ENCODE results near the gene SMYD3. TPM values are rescaled to one million over a fixed set of nuclear protein-coding genes. Genes with fewer than 3 reads are reported as not detected.
"Not testable (repeated sequence)": the region's sequence is repeated elsewhere in the genome, so short reads cannot be mapped to it uniquely, and the experiment has no call there.

SMYD3 gene
- polyA plus RNA-seq, 2 of the 4 experiments (the other 2 are of a cell fraction) = 18.2 to 35.2 TPM

DNA sequence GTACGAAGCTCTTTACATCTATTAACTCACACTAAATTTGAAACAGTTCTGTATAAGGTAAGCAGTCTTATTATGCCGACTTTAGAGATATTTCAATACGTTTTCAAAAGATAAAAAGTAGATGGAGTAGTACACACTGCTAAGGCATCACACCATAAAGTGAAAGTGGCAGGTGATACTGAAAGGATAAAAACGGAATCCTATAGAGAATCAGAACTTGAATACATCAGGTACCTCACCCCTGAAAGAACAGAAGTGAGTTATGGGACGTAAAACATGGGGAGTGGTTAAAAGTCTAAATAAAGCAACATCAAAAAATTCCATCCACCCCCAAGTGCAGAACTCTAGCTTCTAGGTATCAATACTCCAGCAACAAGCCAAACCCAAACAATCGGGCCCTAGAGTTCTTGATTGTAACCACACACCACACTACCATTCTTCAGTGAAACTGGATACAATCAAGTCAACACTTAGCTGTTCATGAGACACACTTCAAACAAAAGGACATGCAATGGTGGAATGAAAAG lies 142.6 kb downstream of the SMYD3 start:
- H3K4me1 ChIP-seq = no peaks in the 10 kb centered on the region
- DNase-seq (ENCODE audit: low read depth in 1 of 2, low spot score in 1 of 2) (no peak), FAIRE-seq (no peak), ATAC-seq (no peak)
- H3K27ac ChIP-seq = no peak overlapping the region
- POLR2A ChIA-PET = no interaction called here
- no peaks in the 10 kb centered on the region for H3K9me3 ChIP-seq
- TF ChIP-seq POLR2A (IDR thresholded peaks at IDR 0.05; ENCODE audit: low read length) = no peak
- TF ChIP-seq ZNF302 (CRISPR knock-in tag; IDR thresholded peaks at IDR 0.05) = no peak
- no peak for TF ChIP-seq NFE2L2 (conservative IDR thresholded peaks at IDR 0.05; ENCODE audit: low read length)
- TF ChIP-seq E2F6 (IDR thresholded peaks at IDR 0.05; ENCODE audit: borderline replicate concordance, low read depth) = no peak
- TF ChIP-seq RNF2 (IDR thresholded peaks at IDR 0.05; ENCODE audit: borderline replicate concordance, low read depth) = no peak
- TF ChIP-seq FOSB (CRISPR knock-in tag; IDR thresholded peaks at IDR 0.05) = no peak
- no peak overlapping the region for H3K4me3 ChIP-seq
- CTCF ChIA-PET = no interaction called here
- 85% methylated on average over 6 of the region's 6 CpGs for WGBS (ENCODE audit: missing lambda C conversion rate)
- no peak overlapping the region for H3K4me2 ChIP-seq

- ATAC-seq = peak in 1 of 2 experiments; percentile 72; a peak in 3 of 6 replicates
- H3K4me3 ChIP-seq, H3K9me3 ChIP-seq, FAIRE-seq, POLR2A ChIA-PET, H3K27ac ChIP-seq: not testable (repeated sequence)
- Histone ChIP-seq H3K4me2 (0 out of 3 replicates have a peak overlapping the region, but pooled peaks have one; percentile 3), H3K4me1 (peaks cover 12% of the 10 kb centered on the region; the same call in 2 of the 3 replicates)
- peak in 1 of 2 experiments; percentile 37 for DNase-seq (ENCODE audit: low read depth in 1 of 2, low spot score in 1 of 2)
- CTCF ChIA-PET = interaction anchor here (1.3 kb wide), 1 partner anchor 9 kb away, joined by 3 read pairs; no protein-coding TSS in a partner anchor
- 38% methylated on average over 3 of the region's 3 CpGs for WGBS (ENCODE audit: missing lambda C conversion rate)
Observed at GRCh38 chr1:246357014-246357598, 150.0 kb downstream of the SMYD3 start.

- TF ChIP-seq, protein P1, sequence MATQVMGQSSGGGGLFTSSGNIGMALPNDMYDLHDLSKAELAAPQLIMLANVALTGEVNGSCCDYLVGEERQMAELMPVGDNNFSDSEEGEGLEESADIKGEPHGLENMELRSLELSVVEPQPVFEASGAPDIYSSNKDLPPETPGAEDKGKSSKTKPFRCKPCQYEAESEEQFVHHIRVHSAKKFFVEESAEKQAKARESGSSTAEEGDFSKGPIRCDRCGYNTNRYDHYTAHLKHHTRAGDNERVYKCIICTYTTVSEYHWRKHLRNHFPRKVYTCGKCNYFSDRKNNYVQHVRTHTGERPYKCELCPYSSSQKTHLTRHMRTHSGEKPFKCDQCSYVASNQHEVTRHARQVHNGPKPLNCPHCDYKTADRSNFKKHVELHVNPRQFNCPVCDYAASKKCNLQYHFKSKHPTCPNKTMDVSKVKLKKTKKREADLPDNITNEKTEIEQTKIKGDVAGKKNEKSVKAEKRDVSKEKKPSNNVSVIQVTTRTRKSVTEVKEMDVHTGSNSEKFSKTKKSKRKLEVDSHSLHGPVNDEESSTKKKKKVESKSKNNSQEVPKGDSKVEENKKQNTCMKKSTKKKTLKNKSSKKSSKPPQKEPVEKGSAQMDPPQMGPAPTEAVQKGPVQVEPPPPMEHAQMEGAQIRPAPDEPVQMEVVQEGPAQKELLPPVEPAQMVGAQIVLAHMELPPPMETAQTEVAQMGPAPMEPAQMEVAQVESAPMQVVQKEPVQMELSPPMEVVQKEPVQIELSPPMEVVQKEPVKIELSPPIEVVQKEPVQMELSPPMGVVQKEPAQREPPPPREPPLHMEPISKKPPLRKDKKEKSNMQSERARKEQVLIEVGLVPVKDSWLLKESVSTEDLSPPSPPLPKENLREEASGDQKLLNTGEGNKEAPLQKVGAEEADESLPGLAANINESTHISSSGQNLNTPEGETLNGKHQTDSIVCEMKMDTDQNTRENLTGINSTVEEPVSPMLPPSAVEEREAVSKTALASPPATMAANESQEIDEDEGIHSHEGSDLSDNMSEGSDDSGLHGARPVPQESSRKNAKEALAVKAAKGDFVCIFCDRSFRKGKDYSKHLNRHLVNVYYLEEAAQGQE (IDR thresholded peaks at IDR 0.05) = no peak
- no peak for TF ChIP-seq ZNF302 (CRISPR knock-in tag; IDR thresholded peaks at IDR 0.05)
- TF ChIP-seq CBX2 (IDR thresholded peaks at IDR 0.05; ENCODE audit: borderline replicate concordance, low read depth) = no peak
- TF ChIP-seq FOSL2 (IDR thresholded peaks at IDR 0.05) = no peak
- no peak for TF ChIP-seq FOSL2 (CRISPR knock-in tag; IDR thresholded peaks at IDR 0.05)
- TF ChIP-seq RAD21 (conservative IDR thresholded peaks at IDR 0.05 in 1 of 2, IDR thresholded peaks at IDR 0.05 in 1 of 2) = no peak
- TF ChIP-seq, protein P2, sequence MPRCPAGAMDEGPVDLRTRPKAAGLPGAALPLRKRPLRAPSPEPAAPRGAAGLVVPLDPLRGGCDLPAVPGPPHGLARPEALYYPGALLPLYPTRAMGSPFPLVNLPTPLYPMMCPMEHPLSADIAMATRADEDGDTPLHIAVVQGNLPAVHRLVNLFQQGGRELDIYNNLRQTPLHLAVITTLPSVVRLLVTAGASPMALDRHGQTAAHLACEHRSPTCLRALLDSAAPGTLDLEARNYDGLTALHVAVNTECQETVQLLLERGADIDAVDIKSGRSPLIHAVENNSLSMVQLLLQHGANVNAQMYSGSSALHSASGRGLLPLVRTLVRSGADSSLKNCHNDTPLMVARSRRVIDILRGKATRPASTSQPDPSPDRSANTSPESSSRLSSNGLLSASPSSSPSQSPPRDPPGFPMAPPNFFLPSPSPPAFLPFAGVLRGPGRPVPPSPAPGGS (IDR thresholded peaks at IDR 0.05) = no peak
- TF ChIP-seq NFE2L2 (conservative IDR thresholded peaks at IDR 0.05; ENCODE audit: low read length) = no peak
- TF ChIP-seq NR3C1 (IDR thresholded peaks at IDR 0.05) = no peak
- no peak for TF ChIP-seq MAFK (IDR thresholded peaks at IDR 0.05; ENCODE audit: partially characterized antibody)
- no peak for TF ChIP-seq E2F6 (IDR thresholded peaks at IDR 0.05; ENCODE audit: borderline replicate concordance, low read depth)
- FAIRE-seq (no peak), ATAC-seq (no peak; a peak in 1 of 6 replicates), DNase-seq (ENCODE audit: low read depth in 1 of 2, low spot score in 1 of 2) (no peak)
- Histone ChIP-seq H3K9me3 (no peaks in the 10 kb centered on the region), H3K4me2 (peak overlapping the region; percentile 3; the same call in 1 of the 3 replicates), H3K4me3 (no peak overlapping the region), H3K4me1 (peaks cover 12% of the 10 kb centered on the region; the same call in 2 of the 3 replicates), H3K27ac (no peak overlapping the region)
- ChIA-PET CTCF (no interaction called here), POLR2A (no interaction called here)
- WGBS (ENCODE audit: missing lambda C conversion rate) = 92% methylated on average over 8 of the region's 8 CpGs
Observed at GRCh38 chr1:246355411-246356230, 151.5 kb downstream of the SMYD3 start.
